HG03439 (cell line): ENCODE measurements around the gene SIPA1.

Source experiments
- ATAC-seq: cut with Tn5 transposase; IDR thresholded peaks from one replicate; pipeline ENCODE4 v1.9.1; 2021; ENCODE audit warnings: mild to moderate bottlenecking, moderate library complexity; ENCODE audit not compliant: unreplicated experiment

The SIPA1 gene, protein sequence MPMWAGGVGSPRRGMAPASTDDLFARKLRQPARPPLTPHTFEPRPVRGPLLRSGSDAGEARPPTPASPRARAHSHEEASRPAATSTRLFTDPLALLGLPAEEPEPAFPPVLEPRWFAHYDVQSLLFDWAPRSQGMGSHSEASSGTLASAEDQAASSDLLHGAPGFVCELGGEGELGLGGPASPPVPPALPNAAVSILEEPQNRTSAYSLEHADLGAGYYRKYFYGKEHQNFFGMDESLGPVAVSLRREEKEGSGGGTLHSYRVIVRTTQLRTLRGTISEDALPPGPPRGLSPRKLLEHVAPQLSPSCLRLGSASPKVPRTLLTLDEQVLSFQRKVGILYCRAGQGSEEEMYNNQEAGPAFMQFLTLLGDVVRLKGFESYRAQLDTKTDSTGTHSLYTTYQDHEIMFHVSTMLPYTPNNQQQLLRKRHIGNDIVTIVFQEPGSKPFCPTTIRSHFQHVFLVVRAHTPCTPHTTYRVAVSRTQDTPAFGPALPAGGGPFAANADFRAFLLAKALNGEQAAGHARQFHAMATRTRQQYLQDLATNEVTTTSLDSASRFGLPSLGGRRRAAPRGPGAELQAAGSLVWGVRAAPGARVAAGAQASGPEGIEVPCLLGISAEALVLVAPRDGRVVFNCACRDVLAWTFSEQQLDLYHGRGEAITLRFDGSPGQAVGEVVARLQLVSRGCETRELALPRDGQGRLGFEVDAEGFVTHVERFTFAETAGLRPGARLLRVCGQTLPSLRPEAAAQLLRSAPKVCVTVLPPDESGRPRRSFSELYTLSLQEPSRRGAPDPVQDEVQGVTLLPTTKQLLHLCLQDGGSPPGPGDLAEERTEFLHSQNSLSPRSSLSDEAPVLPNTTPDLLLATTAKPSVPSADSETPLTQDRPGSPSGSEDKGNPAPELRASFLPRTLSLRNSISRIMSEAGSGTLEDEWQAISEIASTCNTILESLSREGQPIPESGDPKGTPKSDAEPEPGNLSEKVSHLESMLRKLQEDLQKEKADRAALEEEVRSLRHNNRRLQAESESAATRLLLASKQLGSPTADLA

DNA sequence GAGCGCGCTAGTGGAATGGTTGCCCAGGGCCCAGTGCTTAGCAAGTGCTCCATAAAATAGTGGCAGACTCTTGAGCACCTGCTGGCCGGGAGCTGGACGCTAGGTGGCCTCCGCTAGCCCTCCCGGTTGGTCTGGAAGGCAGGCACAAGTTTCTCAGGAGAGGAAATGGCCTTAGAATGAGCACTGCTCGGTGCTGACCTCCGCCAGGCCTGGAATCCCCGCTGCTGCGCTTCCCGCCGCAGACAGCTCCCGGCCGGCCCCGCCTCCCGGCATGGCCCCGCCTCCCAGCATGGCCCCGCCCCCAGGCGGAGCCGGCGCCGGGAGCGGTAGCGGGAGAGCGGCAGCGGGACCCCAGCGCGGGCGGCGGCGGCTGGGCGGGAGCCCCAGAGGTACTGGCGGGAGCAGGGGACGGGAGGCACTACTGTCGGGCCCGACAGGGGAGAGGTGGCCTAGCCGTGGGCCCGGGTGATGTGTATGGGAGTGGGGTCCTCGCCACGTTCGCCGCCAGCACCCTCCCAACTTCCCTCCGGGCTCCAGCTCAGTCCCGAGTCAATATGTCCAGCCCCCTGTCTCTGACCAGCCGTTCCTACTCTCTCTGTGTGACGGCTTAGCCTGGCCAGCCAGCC is at the start of gene SIPA1:
Gene SIPA1, plus strand, starts transcription at position 308 of the 626 bp plus-strand sequence. CDS start 2,821 bp downstream, outside the sequence.
- peak; percentile 35 for ATAC-seq

DNA sequence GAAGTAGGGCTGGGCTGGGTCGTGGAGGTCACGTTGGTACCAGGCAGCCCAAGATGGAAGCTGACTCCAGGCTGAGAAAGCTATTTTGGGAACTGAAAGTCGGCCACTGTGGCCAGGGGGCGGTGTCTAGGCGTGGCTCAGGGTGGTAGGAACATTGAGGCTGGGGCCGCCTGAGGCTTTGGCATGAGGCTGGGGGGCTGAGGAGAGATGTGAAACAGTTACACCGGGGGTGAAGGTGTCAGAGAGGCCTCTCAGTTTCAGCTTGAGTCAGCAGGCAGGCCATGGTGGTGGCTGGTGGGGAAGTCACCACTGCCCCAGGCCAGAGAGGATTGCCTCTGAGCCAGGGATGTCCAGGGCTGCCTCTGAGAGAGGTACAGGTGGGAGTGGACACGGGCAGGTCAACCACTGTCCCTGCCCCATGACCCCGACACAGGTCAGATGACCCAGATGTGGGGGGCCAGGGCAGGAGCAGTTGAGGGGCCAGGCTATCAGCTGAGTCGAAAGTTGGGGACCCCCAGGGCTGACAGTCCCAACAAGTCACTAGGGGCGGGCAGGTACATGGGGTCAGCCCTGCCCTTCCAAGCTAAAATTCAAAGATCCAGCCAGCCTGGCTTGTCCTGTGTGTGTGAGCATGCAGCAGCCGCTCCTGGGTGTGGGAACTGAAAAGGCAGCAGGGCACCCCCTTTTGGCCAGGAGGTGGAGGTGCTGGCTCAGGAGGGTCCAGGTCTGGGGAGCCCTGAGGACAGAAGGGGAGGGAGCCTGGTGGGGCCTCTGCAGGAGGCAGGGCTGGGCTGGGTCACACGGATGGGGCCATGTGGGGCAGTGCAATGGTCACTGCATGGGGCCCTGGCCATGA is 49.5 kb upstream of the SIPA1 start:
- peak; percentile 81 for ATAC-seq

DNA sequence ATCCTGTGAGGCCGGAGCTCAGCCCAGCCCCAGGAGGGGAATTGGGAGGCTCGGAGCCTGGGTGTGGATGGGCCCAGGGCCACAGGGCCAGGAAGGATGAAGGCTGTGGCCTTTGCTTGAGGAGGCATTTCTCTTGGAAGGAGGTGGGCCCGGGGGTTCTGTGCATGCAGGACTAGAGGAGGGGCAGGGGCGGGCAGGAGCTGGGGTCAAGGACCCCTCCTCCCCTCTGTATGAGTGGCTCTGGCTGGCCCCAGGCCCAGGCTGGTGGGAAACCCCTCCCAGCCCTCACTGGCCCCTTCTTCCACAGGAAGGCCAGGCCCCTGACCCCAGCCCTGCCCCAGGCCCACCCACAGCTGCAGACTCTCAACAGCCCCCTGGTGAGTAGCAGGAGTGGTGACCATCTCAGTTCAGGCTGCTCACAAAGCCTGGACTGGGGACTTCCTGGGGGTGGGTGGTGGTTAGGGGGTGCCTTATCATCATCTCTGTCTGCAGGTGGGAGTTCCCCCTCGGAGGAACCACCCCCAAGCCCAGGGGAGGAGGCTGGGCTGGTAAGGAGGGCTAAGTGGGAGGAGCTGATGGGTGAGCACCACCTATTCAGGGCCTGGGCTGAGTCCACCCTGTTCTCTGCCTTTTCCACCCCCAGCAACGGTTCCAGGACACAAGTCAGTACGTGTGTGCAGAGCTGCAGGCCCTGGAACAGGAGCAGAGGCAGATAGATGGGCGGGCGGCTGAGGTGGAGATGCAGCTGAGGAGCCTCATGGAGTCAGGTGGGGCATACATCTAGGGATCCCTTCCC is 48.3 kb upstream of the SIPA1 start:
- no peak for ATAC-seq

DNA sequence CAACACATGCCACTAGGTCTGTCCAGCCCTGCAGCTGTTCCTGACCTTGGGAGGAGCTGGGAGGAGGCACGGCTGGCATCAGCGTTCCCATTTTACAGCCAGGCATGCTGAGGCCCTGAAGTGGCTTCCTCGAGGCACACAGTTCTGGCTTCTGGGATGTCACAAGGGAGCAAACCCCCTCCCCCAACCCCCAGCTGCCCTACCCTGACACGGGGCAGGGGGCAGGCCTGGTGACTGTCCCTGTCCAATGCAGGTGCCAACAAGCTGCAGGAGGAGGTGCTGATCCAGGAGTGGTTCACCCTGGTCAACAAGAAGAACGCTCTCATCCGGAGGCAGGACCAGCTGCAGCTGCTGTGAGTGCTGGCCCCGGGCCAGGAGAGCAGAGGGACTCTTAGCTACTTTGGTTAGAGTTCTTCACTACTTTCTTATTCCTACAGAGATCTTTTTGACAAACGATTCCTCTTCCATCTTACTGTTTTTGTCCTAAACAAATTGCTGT is 47.6 kb upstream of the SIPA1 start:
- no peak for ATAC-seq

DNA sequence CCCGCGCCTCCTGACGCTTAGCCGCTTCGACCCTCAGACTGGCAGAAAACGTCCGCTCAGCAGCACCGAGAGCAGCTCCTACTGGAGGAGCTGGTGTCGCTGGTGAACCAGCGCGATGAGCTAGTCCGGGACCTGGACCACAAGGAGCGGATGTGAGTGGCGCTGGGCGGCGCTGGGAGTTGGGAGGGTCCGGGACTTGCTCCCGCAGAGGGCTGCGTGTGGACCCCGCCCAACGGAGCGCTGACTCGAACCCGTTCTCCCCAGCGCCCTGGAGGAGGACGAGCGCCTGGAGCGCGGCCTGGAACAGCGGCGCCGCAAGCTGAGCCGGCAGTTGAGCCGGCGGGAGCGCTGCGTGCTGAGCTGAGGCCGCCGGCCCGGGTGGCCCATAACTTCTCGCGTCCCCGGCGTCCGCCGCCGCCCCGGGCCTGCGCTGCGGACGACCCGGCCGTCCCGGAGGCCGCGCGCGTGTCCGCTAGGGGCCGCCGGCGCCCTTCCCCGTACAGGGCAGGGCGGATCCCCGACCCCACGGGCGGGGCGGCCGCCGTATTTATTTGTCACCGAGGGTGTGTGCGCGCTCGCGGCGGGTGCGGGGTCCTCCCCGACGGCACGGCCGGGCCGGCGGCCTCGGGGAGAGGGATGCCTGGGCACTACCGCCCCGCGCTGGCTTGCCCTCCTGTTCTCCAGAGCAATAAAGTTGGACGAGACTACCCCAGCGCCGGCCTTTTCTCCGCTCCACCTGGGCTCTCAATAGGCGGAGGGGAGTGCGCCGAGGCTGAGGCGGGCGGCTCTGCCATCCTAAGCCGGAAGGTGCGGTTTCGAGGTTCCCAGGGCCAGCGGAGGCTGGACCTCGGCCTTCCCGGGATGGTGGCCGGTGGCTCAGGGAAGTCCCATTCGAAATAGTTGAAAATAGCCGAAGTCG is 45.7 kb upstream of the SIPA1 start:
- ATAC-seq, result no peak

DNA sequence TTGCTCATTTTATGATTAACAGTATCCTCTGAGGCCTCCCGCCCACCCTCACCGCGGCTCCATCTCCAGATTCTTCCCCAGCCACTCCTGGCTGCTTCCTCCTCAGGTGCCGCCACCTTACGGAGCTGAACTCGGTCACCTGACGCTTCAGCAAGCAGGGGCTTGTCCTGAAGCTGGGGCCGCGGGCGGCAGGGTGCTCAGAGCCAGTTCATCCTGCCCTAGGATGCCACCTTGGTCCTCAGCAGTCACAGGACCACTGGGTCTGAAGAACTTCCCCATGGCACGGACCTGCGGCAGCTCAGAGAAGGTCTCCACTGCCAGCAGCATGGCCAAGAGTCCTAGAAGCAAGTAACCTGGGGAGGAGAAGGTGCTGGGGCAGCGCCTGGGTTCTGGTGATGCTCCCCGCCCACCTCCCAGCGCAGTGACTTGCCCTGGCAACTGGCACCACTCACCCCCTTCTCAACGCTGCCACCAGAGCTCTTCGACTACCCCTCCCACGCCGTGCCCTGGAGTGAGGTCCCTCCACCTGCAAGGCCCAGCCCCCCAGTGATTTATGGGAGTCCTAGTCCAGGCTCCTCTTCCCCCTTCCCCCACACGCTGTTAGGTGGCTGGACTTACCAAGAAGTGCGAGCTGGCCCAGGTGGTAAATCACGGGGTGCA is 44.9 kb upstream of the SIPA1 start:
- ATAC-seq, result no peak

DNA sequence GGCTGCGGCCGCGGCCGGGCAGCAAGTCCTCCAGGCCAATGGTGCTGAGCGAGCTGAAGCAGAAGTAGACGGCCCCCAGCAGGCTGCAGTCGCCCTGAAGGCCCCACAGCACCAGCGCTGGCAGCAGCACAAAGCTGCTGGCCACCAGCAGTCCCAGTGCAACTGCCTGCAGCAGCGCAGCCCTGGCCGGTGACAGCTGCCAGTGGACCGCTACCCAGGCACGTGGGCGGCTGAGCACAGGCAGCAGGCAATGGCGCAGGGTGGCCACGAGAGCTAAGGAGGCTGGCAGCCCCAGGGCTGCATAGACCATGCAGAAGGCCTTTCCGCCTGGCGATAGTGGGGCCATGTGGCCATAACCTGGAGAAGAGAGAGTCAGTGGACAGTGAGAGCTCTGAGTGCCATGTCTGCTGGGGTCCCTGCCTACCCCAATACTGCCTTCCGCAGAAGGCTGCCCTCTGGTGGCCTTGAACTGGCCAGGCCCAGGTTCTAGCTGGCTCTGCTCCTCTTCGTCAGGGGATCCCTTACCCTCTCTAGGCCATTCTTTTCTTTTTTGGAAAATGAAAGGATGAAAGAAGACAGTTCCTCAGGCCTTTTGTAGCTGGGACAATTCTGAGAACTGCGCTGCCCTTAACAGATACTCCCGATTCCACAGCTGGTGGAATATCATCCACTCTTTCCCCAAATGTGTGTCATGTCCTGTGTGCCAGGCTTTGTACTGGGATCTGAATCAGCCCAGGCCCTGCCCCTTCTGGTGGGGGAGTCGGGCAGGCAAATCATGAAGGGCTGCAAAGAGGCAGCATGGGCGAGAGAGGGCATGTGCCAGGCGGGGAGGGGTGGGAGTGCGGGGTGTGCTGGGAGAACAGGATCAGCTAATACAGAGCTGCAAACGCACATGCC is 44.1 kb upstream of the SIPA1 start:
- no peak for ATAC-seq

DNA sequence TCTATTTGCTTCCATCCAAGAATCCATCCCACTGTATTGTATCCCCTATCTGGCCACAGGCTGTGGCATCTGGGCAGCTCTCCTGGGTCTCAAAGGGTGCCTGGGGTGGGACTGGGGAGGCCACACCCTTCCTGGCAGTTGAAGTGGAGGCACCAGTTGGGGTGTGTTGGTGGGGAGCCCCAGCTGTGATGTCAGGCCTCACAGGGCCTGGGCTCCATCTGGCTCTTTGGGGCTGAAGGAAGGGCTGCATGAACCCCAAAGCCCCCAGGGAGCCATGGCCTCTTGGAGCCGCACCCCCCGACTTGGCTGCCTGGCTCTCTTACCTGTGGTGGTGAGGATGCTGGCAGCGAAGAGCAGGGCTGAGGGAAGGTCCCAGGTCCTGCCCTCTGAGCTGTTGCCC is 42.8 kb upstream of the SIPA1 start:
- ATAC-seq, result no peak

DNA sequence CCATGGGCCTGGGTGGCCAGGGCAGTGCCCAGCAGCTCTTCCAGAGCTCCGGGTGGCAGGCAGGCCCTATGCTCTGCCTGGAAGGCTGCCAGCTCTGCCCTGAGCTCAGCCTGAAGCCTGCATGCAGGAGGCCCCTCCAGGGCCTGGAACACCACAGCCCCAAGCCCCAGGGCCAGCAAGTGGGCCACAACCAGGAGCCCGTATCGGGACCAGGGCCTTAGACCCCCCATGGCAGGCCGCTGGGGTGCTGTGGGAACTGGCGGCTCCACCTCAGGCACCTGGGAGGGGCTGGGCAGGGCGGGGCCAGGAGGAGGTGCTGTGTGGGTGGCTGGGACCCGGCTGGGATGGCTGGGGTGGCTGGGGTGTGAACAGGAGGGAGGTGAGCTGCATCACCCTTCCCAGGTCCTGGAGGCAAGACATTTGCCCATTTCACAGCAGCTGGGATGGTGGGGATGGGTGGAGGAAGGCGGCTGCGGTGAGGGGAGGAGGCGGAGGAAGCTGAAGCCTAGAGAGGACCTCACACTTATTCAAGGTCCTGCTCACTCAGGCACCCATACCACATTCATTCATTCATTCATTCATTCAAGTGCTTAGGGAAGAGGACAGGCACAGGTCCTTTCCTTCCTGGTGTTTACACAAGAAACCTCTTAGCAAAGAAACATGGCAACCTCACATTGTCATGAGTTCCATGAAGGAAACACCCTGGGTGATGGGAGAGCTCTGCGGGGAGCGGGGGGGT is 42.2 kb upstream of the SIPA1 start, which contains the start of gene KCNK7:
Gene KCNK7, minus strand, starts transcription at position 258 of the 739 bp plus-strand sequence. Its CDS starts 28 bp downstream, at position 230.
- no peak for ATAC-seq

DNA sequence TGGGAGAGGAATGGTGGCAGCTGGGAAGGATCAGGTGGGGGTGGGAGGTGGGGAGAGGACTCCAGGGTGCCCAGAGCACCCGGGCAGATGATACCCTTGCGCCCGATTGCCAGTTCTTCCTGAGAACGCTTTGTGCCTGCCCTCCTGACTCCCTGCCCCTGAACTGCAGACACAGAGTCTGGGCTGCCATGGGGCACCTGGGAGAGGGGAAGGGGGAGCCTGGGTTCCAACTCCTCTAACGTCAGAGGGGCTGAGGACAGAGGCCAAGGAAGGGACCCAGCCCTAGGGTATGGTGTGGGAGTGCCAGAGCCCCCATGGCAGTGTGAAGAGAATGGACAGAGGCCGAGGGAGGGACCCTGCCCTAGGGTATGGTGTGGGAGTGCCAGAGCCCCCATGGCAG is 41.4 kb upstream of the SIPA1 start:
- ATAC-seq, result no peak

DNA sequence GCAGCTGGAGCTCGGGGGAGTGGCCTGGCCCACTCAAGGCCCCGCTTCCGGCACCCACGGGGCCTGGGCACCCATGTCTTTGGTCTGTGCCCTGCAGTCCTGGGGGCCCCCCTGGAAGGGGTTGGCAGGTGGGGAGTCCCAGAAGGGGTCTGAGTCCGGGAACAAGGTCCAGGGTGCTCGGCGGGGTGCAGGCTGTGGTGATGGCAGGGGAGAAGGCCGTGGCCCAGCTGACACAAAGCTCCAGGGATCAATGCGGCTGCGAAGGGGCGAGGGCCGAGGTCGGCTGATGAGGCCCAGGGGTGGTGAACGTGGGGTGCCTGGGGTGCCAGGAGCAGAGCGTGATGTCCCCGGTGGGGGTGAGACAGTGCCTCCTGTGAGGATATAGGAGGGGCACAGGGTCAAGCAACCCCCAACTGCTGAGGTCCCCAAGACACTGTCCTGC is 39.6 kb upstream of the SIPA1 start:
- ATAC-seq, result no peak

DNA sequence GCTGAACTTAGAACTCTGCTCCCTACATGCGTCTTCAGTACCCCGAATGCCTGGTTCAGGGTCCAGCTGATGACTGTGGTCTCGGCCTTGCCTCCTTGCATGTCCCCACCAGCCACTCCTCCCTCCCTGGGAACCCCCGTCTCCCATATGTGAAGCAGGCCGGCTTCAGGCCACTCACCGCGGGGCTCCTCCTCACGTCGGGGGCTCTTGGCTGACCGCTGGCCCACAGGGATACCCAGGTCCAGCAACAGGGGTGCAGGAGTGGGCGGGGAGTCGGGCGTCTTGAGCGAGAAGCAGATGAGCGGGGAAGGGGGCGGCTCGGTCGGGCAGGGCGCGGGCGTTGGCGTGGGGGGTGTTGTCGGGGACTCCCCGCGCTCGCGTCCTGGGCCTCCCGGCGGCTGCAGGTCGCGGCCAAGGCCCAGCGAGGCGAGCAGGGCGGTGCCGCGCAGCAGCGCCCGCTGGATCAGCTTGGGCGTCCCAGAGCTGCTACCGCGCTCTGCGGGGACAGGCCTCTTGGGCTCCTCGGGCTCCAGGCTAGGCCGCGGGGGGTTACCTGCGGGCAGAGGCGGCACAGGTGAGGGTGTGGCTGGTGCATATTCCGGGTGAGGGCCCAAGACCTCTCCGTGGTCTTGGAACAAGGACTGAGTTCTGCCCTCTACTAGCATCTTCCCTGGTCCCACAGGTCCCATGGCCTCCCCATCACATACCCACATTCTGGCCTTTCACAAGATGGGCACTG is 38.5 kb upstream of the SIPA1 start:
- no peak for ATAC-seq

DNA sequence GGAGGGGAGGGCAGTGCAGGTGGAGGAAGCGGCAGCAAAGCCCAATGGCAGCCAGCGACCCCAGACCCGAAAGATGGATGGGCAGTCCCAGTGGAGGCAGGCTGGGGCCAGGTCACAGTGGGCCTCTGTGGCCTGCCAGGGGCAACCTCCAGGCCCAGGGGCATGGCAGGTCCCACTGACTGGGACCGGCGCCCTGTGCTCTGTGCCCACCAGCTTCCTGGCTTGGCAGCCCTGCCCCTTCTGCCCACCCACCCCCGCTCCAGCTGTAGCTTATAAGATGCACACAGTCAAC is 38.0 kb upstream of the SIPA1 start:
- ATAC-seq, result no peak

DNA sequence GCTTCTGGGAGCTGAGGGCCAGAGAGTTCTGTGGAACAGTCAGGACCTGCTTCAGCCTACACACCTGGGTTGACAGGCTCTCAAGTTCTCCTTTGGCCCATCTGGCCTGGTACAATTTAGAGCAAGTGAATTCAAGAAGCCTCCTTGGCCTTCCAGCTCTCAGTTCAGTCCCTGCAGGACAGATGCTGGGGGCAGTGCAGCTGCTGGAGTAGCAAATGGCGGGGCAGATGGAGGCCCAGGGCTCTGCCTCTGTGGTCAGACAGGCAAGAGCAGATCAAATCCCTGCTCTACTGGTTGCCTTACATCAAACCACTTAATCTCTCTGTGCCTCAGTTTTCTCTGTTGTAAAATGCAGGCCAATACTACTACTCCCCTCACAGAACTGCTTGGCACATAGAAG is 33.6 kb upstream of the SIPA1 start:
- no peak for ATAC-seq

DNA sequence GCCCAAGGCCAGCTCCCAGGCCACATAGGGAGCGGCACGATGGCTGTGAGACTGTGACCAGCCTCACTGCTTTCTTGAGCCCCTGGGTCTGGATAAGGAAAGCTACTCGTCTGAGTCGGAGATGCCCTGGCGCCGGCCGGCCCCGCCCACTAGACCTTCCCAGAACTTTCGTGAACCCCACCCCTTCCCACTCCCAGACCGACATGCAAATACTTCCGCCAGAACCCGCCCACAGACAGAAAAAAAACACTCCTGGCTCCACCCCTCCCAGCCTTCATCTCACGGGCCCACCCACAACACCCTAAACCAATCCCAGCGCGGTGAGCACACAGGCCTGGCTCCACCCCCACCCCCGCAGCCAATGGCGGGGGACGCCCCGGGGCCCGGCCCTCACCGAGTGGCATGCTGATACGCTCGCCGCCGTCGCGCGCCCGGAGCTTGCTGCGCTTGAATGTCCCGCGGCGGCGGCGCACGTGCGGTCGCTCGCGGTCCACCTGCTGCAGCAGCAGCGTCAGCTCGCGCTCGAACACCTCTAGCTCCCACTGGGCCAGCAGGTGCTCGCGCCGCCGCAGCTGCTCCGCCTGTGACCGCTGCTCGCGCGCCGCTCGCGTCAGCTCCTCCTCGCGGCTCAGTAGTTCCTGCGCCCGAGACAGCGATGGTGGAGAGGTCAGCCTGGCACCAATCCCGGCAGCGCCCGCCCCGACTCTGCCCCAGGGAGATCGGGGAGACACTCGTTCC is 30.9 kb upstream of the SIPA1 start:
- no peak for ATAC-seq
